ENCODE data around the gene KCND3. TPM values are rescaled to one million over a fixed set of nuclear protein-coding genes. Genes with fewer than 3 reads are reported as not detected.

The KCND3 gene
- polyA plus RNA-seq, 1 donor (not counting 4 experiments of a cell fraction or from before 2014, with no cell fraction given), result 0.21 TPM

GRCh38 chr1:111967886-111968285, 21.6 kb downstream of the KCND3 start:
- DNase-seq (ENCODE audit: low read depth, low spot score) (no peak), FAIRE-seq (no peak)
- no peak overlapping the region for H2AFZ ChIP-seq (ENCODE audit: control insufficient read depth, low read length)
- H3K27ac ChIP-seq (ENCODE audit: control insufficient read depth, insufficient read depth, low read length), result no peak overlapping the region
- H3K79me2 ChIP-seq (ENCODE audit: control insufficient read depth, insufficient read depth, low read length), result no peaks in the 10 kb centered on the region
- H3K4me2 ChIP-seq (ENCODE audit: control insufficient read depth, extremely low read depth, insufficient read depth, low read depth, low read length), result no peak overlapping the region
- no peak overlapping the region for H3K9ac ChIP-seq (ENCODE audit: control insufficient read depth, extremely low read depth, insufficient read depth, low read length)
- no peak overlapping the region for H3K4me3 ChIP-seq (ENCODE audit: control insufficient read depth in 2 of 3, extremely low read depth in 1 of 3, insufficient read depth in 2 of 3, low read depth in 1 of 3, low read length in 3 of 3)
- no peaks in the 10 kb centered on the region for H4K20me1 ChIP-seq (ENCODE audit: control insufficient read depth, extremely low read depth, insufficient read depth, low read length)
- H3K27me3 ChIP-seq (ENCODE audit: control insufficient read depth, extremely low read depth, insufficient read depth, low read length), result peaks cover 22% of the 10 kb centered on the region
- no peaks in the 10 kb centered on the region for H3K9me3 ChIP-seq (ENCODE audit: control insufficient read depth, low read depth, low read length)
- no peaks in the 10 kb centered on the region for H3K36me3 ChIP-seq (ENCODE audit: control insufficient read depth in 2 of 2, extremely low read depth in 1 of 2, insufficient read depth in 2 of 2, low read length in 2 of 2)
- no peaks in the 10 kb centered on the region for H3K4me1 ChIP-seq (ENCODE audit: control insufficient read depth, extremely low read depth, insufficient read depth, low read length)
- TF ChIP-seq EZH2 (IDR thresholded peaks at IDR 0.05; ENCODE audit: low read length) (no peak), CTCF (optimal IDR thresholded peaks at IDR 0.05 in 1 of 3, IDR thresholded peaks at IDR 0.05 in 1 of 3, conservative IDR thresholded peaks at IDR 0.05 in 1 of 3; ENCODE audit: extremely low read depth in 1 of 3, insufficient read depth in 2 of 3, low read length in 3 of 3) (no peak)
- dilution Hi-C loops (cut with MboI; ENCODE audit: extremely low pct_ligation_motif_present, low sequenced_read_pairs), result no loop called here
- H3K9me1 ChIP-seq (ENCODE audit: control insufficient read depth, extremely low read depth, insufficient read depth, low read length), result no peaks in the 10 kb centered on the region

GRCh38 chr1:111967067-111967690, 22.3 kb downstream of the KCND3 start:
- Histone ChIP-seq H3K4me1 (ENCODE audit: control insufficient read depth, extremely low read depth, insufficient read depth, low read length) (no peaks in the 10 kb centered on the region), H3K79me2 (ENCODE audit: control insufficient read depth, insufficient read depth, low read length) (no peaks in the 10 kb centered on the region), H3K9ac (ENCODE audit: control insufficient read depth, extremely low read depth, insufficient read depth, low read length) (no peak overlapping the region), H3K4me3 (ENCODE audit: control insufficient read depth in 2 of 3, extremely low read depth in 1 of 3, insufficient read depth in 2 of 3, low read depth in 1 of 3, low read length in 3 of 3) (no peak overlapping the region), H2AFZ (ENCODE audit: control insufficient read depth, low read length) (no peak overlapping the region), H3K9me1 (ENCODE audit: control insufficient read depth, extremely low read depth, insufficient read depth, low read length) (no peaks in the 10 kb centered on the region), H3K36me3 (ENCODE audit: control insufficient read depth in 2 of 2, extremely low read depth in 1 of 2, insufficient read depth in 2 of 2, low read length in 2 of 2) (no peaks in the 10 kb centered on the region), H3K27me3 (ENCODE audit: control insufficient read depth, extremely low read depth, insufficient read depth, low read length) (peaks cover 22% of the 10 kb centered on the region), H3K4me2 (ENCODE audit: control insufficient read depth, extremely low read depth, insufficient read depth, low read depth, low read length) (no peak overlapping the region), H4K20me1 (ENCODE audit: control insufficient read depth, extremely low read depth, insufficient read depth, low read length) (no peaks in the 10 kb centered on the region), H3K9me3 (ENCODE audit: control insufficient read depth, low read depth, low read length) (no peaks in the 10 kb centered on the region), H3K27ac (ENCODE audit: control insufficient read depth, insufficient read depth, low read length) (no peak overlapping the region)
- no peak for DNase-seq (ENCODE audit: low read depth, low spot score)
- TF ChIP-seq EZH2 (IDR thresholded peaks at IDR 0.05; ENCODE audit: low read length) (no peak), CTCF (optimal IDR thresholded peaks at IDR 0.05 in 1 of 3, IDR thresholded peaks at IDR 0.05 in 1 of 3, conservative IDR thresholded peaks at IDR 0.05 in 1 of 3; ENCODE audit: extremely low read depth in 1 of 3, insufficient read depth in 2 of 3, low read length in 3 of 3) (no peak)
- dilution Hi-C loops (cut with MboI; ENCODE audit: extremely low pct_ligation_motif_present, low sequenced_read_pairs), result no loop called here
- no peak for FAIRE-seq

Measured in keratinocyte (primary cell).